ENCODE data around the gene OVOL1. TPM values are rescaled to one million over a fixed set of nuclear protein-coding genes. Genes with fewer than 3 reads are reported as not detected.

The OVOL1 gene
- total RNA-seq, 1 experiment from 2014 or later = not detected

GRCh38 chr11:65777821-65778361 is 9.0 kb upstream of the OVOL1 start:
- Mint-ChIP-seq H3K4me3 (ENCODE audit: unreplicated experiment) (no peak overlapping the region), H3K4me1 (ENCODE audit: insufficient read depth, unreplicated experiment) (no peaks in the 10 kb centered on the region), H3K27ac (ENCODE audit: low read depth, unreplicated experiment) (no peak overlapping the region), H3K27me3 (ENCODE audit: insufficient read depth, unreplicated experiment) (no peaks in the 10 kb centered on the region), H3K9me3 (ENCODE audit: unreplicated experiment) (no peaks in the 10 kb centered on the region), H3K36me3 (ENCODE audit: insufficient read depth, unreplicated experiment) (peaks cover 9% of the 10 kb centered on the region)
- intact Hi-C loops (cut with micrococcal nuclease) = no loop called here
- BruUV-seq (replicated peaks) = no TSS peak
- no peak for DNase-seq (ENCODE audit: unreplicated experiment)
- ChIA-PET POLR2A (interaction anchor here (0.6 to 2.8 kb wide), 3 partner anchors 15 to 80 kb away, joined by 3 to 25 read pairs (median 4); partner anchors contain the start of gene KAT5), CTCF (interaction anchor here (0.8 to 8.8 kb wide), 9 partner anchors 14 to 58 kb away, joined by 3 to 98 read pairs (median 6); no protein-coding TSS in a partner anchor)
- TF ChIP-seq, protein P1, sequence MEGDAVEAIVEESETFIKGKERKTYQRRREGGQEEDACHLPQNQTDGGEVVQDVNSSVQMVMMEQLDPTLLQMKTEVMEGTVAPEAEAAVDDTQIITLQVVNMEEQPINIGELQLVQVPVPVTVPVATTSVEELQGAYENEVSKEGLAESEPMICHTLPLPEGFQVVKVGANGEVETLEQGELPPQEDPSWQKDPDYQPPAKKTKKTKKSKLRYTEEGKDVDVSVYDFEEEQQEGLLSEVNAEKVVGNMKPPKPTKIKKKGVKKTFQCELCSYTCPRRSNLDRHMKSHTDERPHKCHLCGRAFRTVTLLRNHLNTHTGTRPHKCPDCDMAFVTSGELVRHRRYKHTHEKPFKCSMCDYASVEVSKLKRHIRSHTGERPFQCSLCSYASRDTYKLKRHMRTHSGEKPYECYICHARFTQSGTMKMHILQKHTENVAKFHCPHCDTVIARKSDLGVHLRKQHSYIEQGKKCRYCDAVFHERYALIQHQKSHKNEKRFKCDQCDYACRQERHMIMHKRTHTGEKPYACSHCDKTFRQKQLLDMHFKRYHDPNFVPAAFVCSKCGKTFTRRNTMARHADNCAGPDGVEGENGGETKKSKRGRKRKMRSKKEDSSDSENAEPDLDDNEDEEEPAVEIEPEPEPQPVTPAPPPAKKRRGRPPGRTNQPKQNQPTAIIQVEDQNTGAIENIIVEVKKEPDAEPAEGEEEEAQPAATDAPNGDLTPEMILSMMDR (IDR thresholded peaks at IDR 0.05; ENCODE audit: unreplicated experiment) = no peak

GRCh38 chr11:65778431-65778900 is 8.4 kb upstream of the OVOL1 start:
- no peak for DNase-seq (ENCODE audit: unreplicated experiment)
- Mint-ChIP-seq H3K27me3 (ENCODE audit: insufficient read depth, unreplicated experiment) (no peaks in the 10 kb centered on the region), H3K4me3 (ENCODE audit: unreplicated experiment) (no peak overlapping the region), H3K36me3 (ENCODE audit: insufficient read depth, unreplicated experiment) (peaks cover 9% of the 10 kb centered on the region), H3K27ac (ENCODE audit: low read depth, unreplicated experiment) (no peak overlapping the region), H3K9me3 (ENCODE audit: unreplicated experiment) (no peaks in the 10 kb centered on the region), H3K4me1 (ENCODE audit: insufficient read depth, unreplicated experiment) (no peaks in the 10 kb centered on the region)
- TF ChIP-seq, protein P1 (IDR thresholded peaks at IDR 0.05; ENCODE audit: unreplicated experiment) = no peak
- no TSS peak for BruUV-seq (replicated peaks)
- intact Hi-C loops (cut with micrococcal nuclease) = no loop called here
- ChIA-PET POLR2A (interaction anchor here (0.6 to 3.5 kb wide), 6 partner anchors 14 to 80 kb away, joined by 3 to 39 read pairs (median 26); partner anchors contain the start of genes KAT5 and RNASEH2C), CTCF (interaction anchor here (0.6 to 8.8 kb wide), 16 partner anchors 8 to 108 kb away, joined by 3 to 98 read pairs (median 7); no protein-coding TSS in a partner anchor)

- intact Hi-C loops (cut with micrococcal nuclease) = no loop called here
Measured at GRCh38 chr11:65778901-65779668, 7.8 kb upstream of the OVOL1 start.

More at GRCh38 chr11:65778901-65779668, 7.8 kb upstream of the OVOL1 start:
- H3K4me1 Mint-ChIP-seq (ENCODE audit: insufficient read depth, unreplicated experiment) = no peaks in the 10 kb centered on the region
- H3K9me3 Mint-ChIP-seq (ENCODE audit: unreplicated experiment) = no peaks in the 10 kb centered on the region
- H3K4me3 Mint-ChIP-seq (ENCODE audit: unreplicated experiment) = peak overlapping the region; percentile 96
- ChIA-PET CTCF (interaction anchor here (0.5 to 8.8 kb wide), 42 partner anchors 9 to 609 kb away, joined by 3 to 98 read pairs (median 5); partner anchors contain the start of genes FIBP and KAT5), POLR2A (interaction anchor here (0.5 to 3.5 kb wide), 12 partner anchors 8 to 936 kb away, joined by 3 to 39 read pairs (median 12); partner anchors contain the start of genes CFL1, KAT5 and RNASEH2C)
- H3K27ac Mint-ChIP-seq (ENCODE audit: low read depth, unreplicated experiment) = no peak overlapping the region
- TF ChIP-seq, protein P1 (IDR thresholded peaks at IDR 0.05; ENCODE audit: unreplicated experiment) = no peak
- peaks cover 9% of the 10 kb centered on the region for H3K36me3 Mint-ChIP-seq (ENCODE audit: insufficient read depth, unreplicated experiment)
- DNase-seq (ENCODE audit: unreplicated experiment) = no peak
- no TSS peak for BruUV-seq (replicated peaks)
- H3K27me3 Mint-ChIP-seq (ENCODE audit: insufficient read depth, unreplicated experiment) = no peaks in the 10 kb centered on the region
